Activated naive CD4-positive, alpha-beta T cell treated with anti-CD3 and anti-CD28 coated beads, Interleukin-2, amount 50 U/mL, for 72 hours (primary cell): ENCODE data around the gene IGSF21. TPM values are rescaled to one million over a fixed set of nuclear protein-coding genes. Genes with fewer than 3 reads are reported as not detected.

Experiments used
- ATAC-seq, 2 donors: fragments of 150-1000 bp; cut with Tn5 transposase; 2 replicates each; pipeline ENCODE4 v1.10.0; 2021; ENCODE audit warnings: mild to moderate bottlenecking in 2 of 2, moderate library complexity in 2 of 2
- DNase-seq, 2 donors: peaks; one replicate each; pipeline ENCODE4 v3.0.0; 2021 to 2022; ENCODE audit warnings: low spot score in 2 of 2
- H3K27ac Mint-ChIP-seq, 2 donors: one replicate each; pipeline ENCODE4 v1.8.0; 2022; ENCODE audit warnings: mild to moderate bottlenecking in 2 of 2, mixed read lengths in 2 of 2
- H3K36me3 Mint-ChIP-seq, 2 donors: one replicate each; pipeline ENCODE4 v1.8.0; 2022; ENCODE audit warnings: mixed read lengths in 2 of 2
- H3K9me3 Mint-ChIP-seq, 2 donors: one replicate each; pipeline ENCODE4 v1.8.0; 2022; ENCODE audit warnings: mixed read lengths in 2 of 2
- total RNA-seq, 2 donors: library from RNA; stranded (reverse); gene quantifications; one replicate each; pipeline ENCODE4 v1.2.3, GENCODE V29; 2022

IGSF21 gene
- total RNA-seq, 2 donors from 2014 or later, result not detected

GRCh38 chr1:18278946-18279345 lies 171.3 kb downstream of the IGSF21 start:
- ATAC-seq, result no peak

GRCh38 chr1:18279351-18280074 lies 171.9 kb downstream of the IGSF21 start:
- DNase-seq (no peak), ATAC-seq (no peak)
- Mint-ChIP-seq H3K27ac (no peak overlapping the region), H3K36me3 (no peaks in the 10 kb centered on the region), H3K9me3 (no peaks in the 10 kb centered on the region)

More at GRCh38 chr1:18278946-18279345, 171.3 kb downstream of the IGSF21 start:
- Mint-ChIP-seq H3K27ac (no peak overlapping the region), H3K36me3 (no peaks in the 10 kb centered on the region), H3K9me3 (no peaks in the 10 kb centered on the region)
- no peak for DNase-seq

- ATAC-seq (no peak), DNase-seq (no peak)
- Mint-ChIP-seq H3K27ac (no peak overlapping the region), H3K9me3 (no peaks in the 10 kb centered on the region), H3K36me3 (no peaks in the 10 kb centered on the region)
These were observed 173.4 kb downstream of the IGSF21 start for GRCh38 chr1:18280956-18281355.

- H3K9me3 Mint-ChIP-seq, result no peaks in the 10 kb centered on the region
- H3K36me3 Mint-ChIP-seq, result no peaks in the 10 kb centered on the region
- H3K27ac Mint-ChIP-seq, result no peak overlapping the region
- DNase-seq (no peak), ATAC-seq (no peak)
These were observed 175.4 kb downstream of the IGSF21 start for GRCh38 chr1:18282851-18283600.

GRCh38 chr1:18283601-18284385 lies 176.2 kb downstream of the IGSF21 start:
- no peak overlapping the region for H3K27ac Mint-ChIP-seq
- DNase-seq (no peak), ATAC-seq (no peak)
- H3K9me3 Mint-ChIP-seq, result no peaks in the 10 kb centered on the region
- no peaks in the 10 kb centered on the region for H3K36me3 Mint-ChIP-seq

GRCh38 chr1:18284805-18285537 lies 177.4 kb downstream of the IGSF21 start:
- no peak overlapping the region for H3K27ac Mint-ChIP-seq
- no peak for ATAC-seq
- no peak for DNase-seq
- no peaks in the 10 kb centered on the region for H3K9me3 Mint-ChIP-seq
- H3K36me3 Mint-ChIP-seq, result no peaks in the 10 kb centered on the region

- H3K9me3 Mint-ChIP-seq, result no peaks in the 10 kb centered on the region
- ATAC-seq, result no peak
- DNase-seq, result no peak
- no peak overlapping the region for H3K27ac Mint-ChIP-seq
- H3K36me3 Mint-ChIP-seq, result no peaks in the 10 kb centered on the region
These were observed 177.9 kb downstream of the IGSF21 start for GRCh38 chr1:18285538-18285924.

GRCh38 chr1:18288722-18289121 lies 181.1 kb downstream of the IGSF21 start:
- no peak overlapping the region for H3K27ac Mint-ChIP-seq
- no peaks in the 10 kb centered on the region for H3K9me3 Mint-ChIP-seq
- no peaks in the 10 kb centered on the region for H3K36me3 Mint-ChIP-seq
- no peak for DNase-seq
- ATAC-seq, result no peak

GRCh38 chr1:18289597-18289996 lies 182.0 kb downstream of the IGSF21 start:
- H3K36me3 Mint-ChIP-seq, result no peaks in the 10 kb centered on the region
- DNase-seq (no peak), ATAC-seq (no peak)
- H3K9me3 Mint-ChIP-seq, result no peaks in the 10 kb centered on the region
- no peak overlapping the region for H3K27ac Mint-ChIP-seq

GRCh38 chr1:18290740-18291412 lies 183.3 kb downstream of the IGSF21 start:
- H3K9me3 Mint-ChIP-seq, result no peaks in the 10 kb centered on the region
- H3K36me3 Mint-ChIP-seq, result no peaks in the 10 kb centered on the region
- no peak overlapping the region for H3K27ac Mint-ChIP-seq
- DNase-seq (no peak), ATAC-seq (no peak)

- H3K27ac Mint-ChIP-seq, result no peak overlapping the region
- no peaks in the 10 kb centered on the region for H3K9me3 Mint-ChIP-seq
- DNase-seq, result no peak
- no peaks in the 10 kb centered on the region for H3K36me3 Mint-ChIP-seq
- ATAC-seq, result no peak
These were observed 184.9 kb downstream of the IGSF21 start for GRCh38 chr1:18292531-18292930.

- Mint-ChIP-seq H3K27ac (no peak overlapping the region), H3K36me3 (no peaks in the 10 kb centered on the region), H3K9me3 (no peaks in the 10 kb centered on the region)
- ATAC-seq (no peak), DNase-seq (no peak)
These were observed 185.7 kb downstream of the IGSF21 start for GRCh38 chr1:18293291-18293690.

GRCh38 chr1:18294437-18295176 lies 187.0 kb downstream of the IGSF21 start:
- DNase-seq, result no peak
- Mint-ChIP-seq H3K36me3 (no peaks in the 10 kb centered on the region), H3K9me3 (no peaks in the 10 kb centered on the region), H3K27ac (no peak overlapping the region)
- no peak for ATAC-seq

- H3K9me3 Mint-ChIP-seq, result no peaks in the 10 kb centered on the region
- H3K36me3 Mint-ChIP-seq, result no peaks in the 10 kb centered on the region
- ATAC-seq (no peak), DNase-seq (no peak)
- H3K27ac Mint-ChIP-seq, result no peak overlapping the region
These were observed 190.5 kb downstream of the IGSF21 start for GRCh38 chr1:18297896-18298648.
